GM12878 (cell line): ENCODE measurements around the gene SLC25A45. TPM values are rescaled to one million over a fixed set of nuclear protein-coding genes. Genes with fewer than 3 reads are reported as not detected.

Experiments used
- ATAC-seq: fragments of 200-7000 bp; cut with Tn5 transposase; 3 replicates; pipeline ENCODE4 v1.9.1; 2020; ENCODE audit warnings: mild to moderate bottlenecking, moderate library complexity
- BruUV-seq: library from RNA; stranded (reverse); fragments of 400-500 nt; replicated peaks from 2 replicates; lab custom pipeline; 2021; lab: Mats Ljungman, UMichigan
- CTCF ChIA-PET: fragments of 300-600 bp; sonication (Branson Sonifier 250); formaldehyde crosslinking; extraction: SDS; loops from one replicate; lab custom pipeline; 2021; ENCODE audit warnings: inconsistent platforms; lab: Yijun Ruan, JAX
- POLR2A ChIA-PET: fragments of 350-600 bp; formaldehyde crosslinking; extraction: SDS; loops from one replicate; lab custom pipeline; 2021; ENCODE audit warnings: inconsistent platforms; lab: Charles Lee
- RAD21 ChIA-PET: fragments of 300-600 bp; sonication (Branson Sonifier 250); formaldehyde crosslinking; loops from one replicate; lab custom pipeline; 2023; ENCODE audit warnings: antibody characterized with exemption; ENCODE audit not compliant: unreplicated experiment; lab: Charles Lee
- SMC1A ChIA-PET: fragments of 300-600 bp; sonication (Branson Sonifier 250); formaldehyde crosslinking; loops from one replicate; lab custom pipeline; 2023; ENCODE audit not compliant: unreplicated experiment, uncharacterized antibody; lab: Charles Lee
- DNase-seq: peaks from one replicate; pipeline ENCODE4 v3.0.0-alpha.2; 2011; ENCODE audit warnings: low read depth, low spot score
- FAIRE-seq: peaks from 3 replicates; lab custom pipeline; 2011; peaks lifted over from hg19 to GRCh38; lab: Jason Lieb, UNC
- H2AFZ ChIP-seq: 2 replicates; pipeline ENCODE4 v1.6.0; 2011; ENCODE audit warnings: low read depth, low read length, control low read depth; ENCODE audit not compliant: control insufficient read depth
- H3K27ac ChIP-seq: 2 replicates; pipeline ENCODE4 v1.5.1; 2011; ENCODE audit warnings: control low read depth; ENCODE audit not compliant: control insufficient read depth, insufficient read depth
- H3K27me3 ChIP-seq, 2 experiments: replicated peaks in 1 of 2; 2 replicates each; pipeline versions ENCODE4 v1.6.0 to v1.6.1; 2011; ENCODE audit warnings: low read length in 1 of 2; ENCODE audit not compliant: control insufficient read depth in 2 of 2, insufficient read depth in 2 of 2
- H3K36me3 ChIP-seq, 2 experiments: 2 replicates each; pipeline ENCODE4 v1.5.1; 2011; ENCODE audit warnings: low read length in 1 of 2; ENCODE audit not compliant: control insufficient read depth in 2 of 2, insufficient read depth in 2 of 2
- H3K4me1 ChIP-seq: 2 replicates; pipeline ENCODE4 v1.6.1; 2011; ENCODE audit warnings: mild to moderate bottlenecking, low read length, moderate library complexity, mixed read lengths; ENCODE audit not compliant: control insufficient read depth, insufficient read depth
- H3K4me2 ChIP-seq: 2 replicates; pipeline ENCODE4 v1.6.0; 2011; ENCODE audit warnings: control low read depth; ENCODE audit not compliant: control insufficient read depth, insufficient read depth
- H3K4me3 ChIP-seq: fragments of 200-600 bp; sonication (generic); 2 replicates; pipeline ENCODE4 v1.5.1; 2016
- H3K79me2 ChIP-seq: 2 replicates; pipeline ENCODE4 v1.6.0; 2011; ENCODE audit warnings: low read length; ENCODE audit not compliant: control insufficient read depth, insufficient read depth
- H3K9ac ChIP-seq: 2 replicates; pipeline ENCODE4 v1.8.0; 2011; ENCODE audit warnings: low read length, control low read depth, mixed read lengths; ENCODE audit not compliant: control insufficient read depth, insufficient read depth
- H3K9me3 ChIP-seq: replicated peaks from 3 replicates; pipeline ENCODE4 v1.5.1; 2011; ENCODE audit warnings: mild to moderate bottlenecking, low read length; ENCODE audit not compliant: control insufficient read depth, insufficient read depth
- H4K20me1 ChIP-seq: 2 replicates; pipeline ENCODE4 v1.6.0; 2011; ENCODE audit not compliant: control insufficient read depth, insufficient read depth
- CHD4 ChIP-seq: fragments of 200-600 bp; sonication (generic); IDR thresholded peaks from 2 replicates; pipeline ENCODE4 v1.6.1; 2016; ENCODE audit warnings: mild to moderate bottlenecking
- CTCF ChIP-seq, 3 experiments: IDR thresholded peaks in 2 of 3; conservative IDR thresholded peaks in 1 of 3; 2 replicates each; pipeline ENCODE4 v1.5.1; 2011; ENCODE audit warnings: low read depth in 3 of 3, low read length in 3 of 3, mild to moderate bottlenecking in 3 of 3, control low read depth in 2 of 3, moderate library complexity in 2 of 3, inconsistent platforms in 1 of 3, mixed read lengths in 1 of 3; ENCODE audit not compliant: control insufficient read depth in 2 of 3, insufficient read depth in 1 of 3; ENCODE audit errors: extremely low read depth in 1 of 3
- HDAC2 ChIP-seq: fragments of 200-600 bp; sonication (generic); IDR thresholded peaks from 2 replicates; pipeline ENCODE4 v1.6.1; 2017
- IRF4 ChIP-seq: IDR thresholded peaks from 2 replicates; pipeline ENCODE4 v1.6.1; 2011; ENCODE audit warnings: low read depth, low read length
- JUNB ChIP-seq: IDR thresholded peaks from 2 replicates; pipeline ENCODE4 v1.6.1; 2016; ENCODE audit warnings: antibody characterized with exemption, mild to moderate bottlenecking
- RAD51 ChIP-seq: fragments of 450-650 bp; IDR thresholded peaks from 2 replicates; pipeline ENCODE4 v1.6.1; 2016; ENCODE audit warnings: moderate library complexity, mild to moderate bottlenecking, inconsistent platforms
- RUNX3 ChIP-seq: IDR thresholded peaks from 2 replicates; pipeline ENCODE4 v1.6.1; 2012; ENCODE audit warnings: low read length, inconsistent platforms
- SPI1 ChIP-seq: IDR thresholded peaks from 2 replicates; pipeline ENCODE4 v1.6.1; 2011; ENCODE audit warnings: low read depth, mild to moderate bottlenecking, low read length, moderate library complexity, borderline replicate concordance; ENCODE audit not compliant: insufficient read depth
- TAF1 ChIP-seq: IDR thresholded peaks from 2 replicates; pipeline ENCODE4 v1.6.1; 2011; ENCODE audit warnings: mild to moderate bottlenecking, low read depth, low read length, borderline replicate concordance
- USF1 ChIP-seq: IDR thresholded peaks from 2 replicates; pipeline ENCODE4 v1.6.1; 2011; ENCODE audit warnings: borderline replicate concordance, low read depth, mild to moderate bottlenecking, moderate library complexity, mixed read lengths, low read length; ENCODE audit not compliant: insufficient read depth; ENCODE audit errors: extremely low read length
- ZBTB4 ChIP-seq: fragments of 450-650 bp; formaldehyde crosslinking; IDR thresholded peaks from 2 replicates; pipeline ENCODE4 v1.4.0; 2022; ENCODE audit warnings: mild to moderate bottlenecking, moderate library complexity
- WGBS: methylation state at CpG from one replicate; pipeline ENCODE4 v1.1.6; 2016; ENCODE audit warnings: low lambda C conversion rate; ENCODE audit not compliant: insufficient replicate concordance, insufficient coverage; ENCODE audit errors: missing lambda C conversion rate; 5-methylcytosine and 5-hydroxymethylcytosine counted together
- in situ Hi-C: fragments of 300-500 bp; cut with MboI; formaldehyde crosslinking; loops from 9 replicates; pipeline ENCODE4 v1.14.3; 2018; ENCODE audit warnings: mixed read lengths
- intact Hi-C: fragments of 100-400 bp; cut with micrococcal nuclease; formaldehyde crosslinking; loops from one replicate; pipeline ENCODE4 v1.14.2; 2022; ENCODE audit not compliant: unreplicated experiment
- polyA plus RNA-seq, 11 experiments: library from polyadenylated mRNA; depleted of rRNA in 4 of 11; unstranded in 6 of 11; stranded (reverse) in 5 of 11; fragments of >200 nt; fragmentation: Nextera tagmentation in 4 of 11; fragmentation: Illumina TruSeq in 1 of 11; extraction: Ambion mirVana in 4 of 11; extraction: Trizol in 1 of 11; gene quantifications; 1 replicate in 1 of 11; 2 replicates in 10 of 11; pipeline versions ENCODE4 v1.2.1 to v1.2.3, GENCODE V29; 2011 to 2016; ENCODE audit warnings: inconsistent platforms in 2 of 11, missing spikeins in 2 of 11, low read depth in 1 of 11
- total RNA-seq, 4 experiments: library from RNA; depleted of rRNA in 3 of 4; stranded (reverse); fragments of >200 nt in 3 of 4; fragmentation: Illumina TruSeq in 1 of 4; extraction: Trizol in 1 of 4; gene quantifications; 2 replicates each; pipeline versions ENCODE4 v1.2.1 to v1.2.3, GENCODE V29; 2013 to 2021

Gene SLC25A45
- total and polyA plus RNA-seq, 10 of the 15 experiments (the other 5 are each of a cell fraction or from before 2014, with no cell fraction given), result 4.1 to 35.2 (median 20.3) TPM

- peak; percentile 67 to 79 (median 72) for TF ChIP-seq CTCF (IDR thresholded peaks at IDR 0.05 in 2 of 3, conservative IDR thresholded peaks at IDR 0.05 in 1 of 3; ENCODE audit: control insufficient read depth in 2 of 3, extremely low read depth in 1 of 3, insufficient read depth in 1 of 3, low read depth in 3 of 3, low read length in 3 of 3)
- no peak for TF ChIP-seq RAD51
- no peak for TF ChIP-seq JUNB
- no peak for TF ChIP-seq CHD4
- TF ChIP-seq USF1, result no peak
- no peak for TF ChIP-seq RUNX3
- no peak for TF ChIP-seq TAF1
- no peak for TF ChIP-seq IRF4
- TF ChIP-seq HDAC2, result no peak
These were observed 52.5 kb downstream of the SLC25A45 start (continued) for GRCh38 chr11:65329944-65330403.

- Histone ChIP-seq H3K27me3 (no peaks in the 10 kb centered on the region), H4K20me1 (no peaks in the 10 kb centered on the region), H3K27ac (no peak overlapping the region), H3K9me3 (no peaks in the 10 kb centered on the region), H3K4me2 (peak overlapping the region; percentile 46; the same call in 1 of the 2 replicates), H3K9ac (peak overlapping the region; percentile 40), H2AFZ (peak overlapping the region; percentile 89), H3K36me3 (no peaks in the 10 kb centered on the region), H3K79me2 (peaks cover 8% of the 10 kb centered on the region), H3K4me1 (peaks cover 4% of the 10 kb centered on the region; the same call in 1 of the 2 replicates), H3K4me3 (no peak overlapping the region)
- SMC1A ChIA-PET, result interaction anchor here (0.6 to 6.6 kb wide), 27 partner anchors 8 to 555 kb away, joined by 3 to 64 read pairs (median 4); no protein-coding TSS in a partner anchor
- in situ Hi-C loops, result no loop called here
- CTCF ChIA-PET, result interaction anchor here (0.7 to 9.3 kb wide), 57 partner anchors 9 to 641 kb away, joined by 3 to 261 read pairs (median 4); partner anchors contain the start of genes CAPN1, CDC42EP2, FAM89B and PCNX3
- no peak for ATAC-seq
- FAIRE-seq, result no peak
- 47% methylated on average over 2 of the region's 2 CpGs for WGBS
- POLR2A ChIA-PET, result interaction anchor here (0.7 to 2.6 kb wide), 8 partner anchors 9 to 482 kb away, joined by 3 to 11 read pairs (median 8); partner anchors contain the start of genes CDC42EP2 and POLA2
- intact Hi-C loops, result no loop called here
- RAD21 ChIA-PET, result interaction anchor here (0.9 to 3.3 kb wide), 16 partner anchors 14 to 481 kb away, joined by 3 to 53 read pairs (median 5); partner anchors contain the start of genes CDC42EP2 and POLA2
- DNase-seq, result no peak
- TF ChIP-seq SPI1 (peak; percentile 17; the same call in 1 of the 2 replicates), ZBTB4 (CRISPR knock-in tag) (no peak)
- no TSS peak for BruUV-seq
These were observed 53.0 kb downstream of the SLC25A45 start for GRCh38 chr11:65329478-65329877.
